ENCODE results near the gene L1CAM. TPM values are rescaled to one million over a fixed set of nuclear protein-coding genes. Genes with fewer than 3 reads are reported as not detected.

The L1CAM gene
- total RNA-seq: 0.05 TPM in 1 of 2 replicates, not detected in the other

GRCh38 chrX:153885968-153886903, at the start of gene L1CAM:
L1CAM (minus strand) TSS chrX:153886173; CDS start chrX:153875836, 10,337 bp downstream.

GRCh38 chrX:153934762-153935325, 48.9 kb upstream of the L1CAM start, which contains the start of gene NAA10:
NAA10 (minus strand) TSS chrX:153935037; CDS start chrX:153934904, 133 bp downstream.

GRCh38 chrX:153925739-153926551, 40.0 kb upstream of the L1CAM start, which contains the start of gene ARHGAP4:
ARHGAP4 (minus strand) TSS chrX:153926264; CDS start chrX:153926202, 62 bp downstream.

GRCh38 chrX:153903991-153904957, 18.3 kb upstream of the L1CAM start, which contains the start of gene AVPR2:
AVPR2 (plus strand) TSS chrX:153904673; CDS start chrX:153905146, 473 bp downstream.

GRCh38 chrX:153829799-153830639, 56.0 kb downstream of the L1CAM start, which contains the start of gene PDZD4:
PDZD4 (minus strand) TSS chrX:153830544; CDS start chrX:153830298, 246 bp downstream.

Other genes with a start within 250 kb of the L1CAM start
- gene DUSP9, start 239.0 kb downstream of the L1CAM start, total RNA-seq: not detected in 2 replicates
- gene PNCK, start 212.4 kb downstream of the L1CAM start, total RNA-seq: not detected in 2 replicates
- 1.4 and 2.0 TPM in 2 replicates for gene SLC6A8, start 198.2 kb downstream of the L1CAM start, total RNA-seq
- gene BCAP31, start 161.8 kb downstream of the L1CAM start, total RNA-seq: 218 and 225 TPM in 2 replicates
- gene ABCD1, start 161.3 kb downstream of the L1CAM start, total RNA-seq: 12.3 and 14.3 TPM in 2 replicates
- gene PLXNB3, start 121.9 kb downstream of the L1CAM start, total RNA-seq: 3.5 and 10.6 TPM in 2 replicates
- under 0.01 TPM in 1 of 2 replicates, not detected in the other for gene SRPK3, start 105.1 kb downstream of the L1CAM start, total RNA-seq
- gene IDH3G, start 91.8 kb downstream of the L1CAM start, total RNA-seq: 50.8 and 71.7 TPM in 2 replicates
- gene SSR4, start 91.5 kb downstream of the L1CAM start, total RNA-seq: 216 and 289 TPM in 2 replicates
- not detected in 2 replicates for gene PDZD4, start 55.6 kb downstream of the L1CAM start, total RNA-seq
- gene AVPR2, start 18.5 kb upstream of the L1CAM start, total RNA-seq: 0.47 TPM in 1 of 2 replicates, not detected in the other
- gene ARHGAP4, start 40.1 kb upstream of the L1CAM start, total RNA-seq: 2.3 and 5.2 TPM in 2 replicates
- gene NAA10, start 48.9 kb upstream of the L1CAM start, total RNA-seq: 166 and 169 TPM in 2 replicates
- gene RENBP, start 58.5 kb upstream of the L1CAM start, total RNA-seq: 5.6 and 7.6 TPM in 2 replicates
- 58.3 and 60.4 TPM in 2 replicates for gene HCFC1, start 85.6 kb upstream of the L1CAM start, total RNA-seq
- gene TMEM187, start 86.6 kb upstream of the L1CAM start, total RNA-seq: 7.5 and 7.8 TPM in 2 replicates
- gene IRAK1, start 133.7 kb upstream of the L1CAM start, total RNA-seq: 139 and 151 TPM in 2 replicates
- gene MECP2, start 211.5 kb upstream of the L1CAM start, total RNA-seq: 25.1 and 25.2 TPM in 2 replicates